HG03558 (cell line): ENCODE measurements around the gene LTBR.
"Not testable (repeated sequence)": the region's sequence is repeated elsewhere in the genome, so short reads cannot be mapped to it uniquely, and the experiment has no call there.

Experiments used
- ATAC-seq: cut with Tn5 transposase; IDR thresholded peaks from one replicate; pipeline ENCODE4 v1.9.1; 2021; ENCODE audit warnings: moderate number of reproducible peaks; ENCODE audit not compliant: unreplicated experiment; ENCODE audit errors: extremely low read depth

Gene LTBR

GRCh38 chr12:6420364-6420763, 36.4 kb downstream of the LTBR start:
- ATAC-seq = no peak

GRCh38 chr12:6423267-6424007, 39.5 kb downstream of the LTBR start:
- ATAC-seq = no peak

- ATAC-seq = no peak
These were observed 40.0 kb downstream of the LTBR start for GRCh38 chr12:6424008-6424347.

GRCh38 chr12:6424866-6425265, 40.9 kb downstream of the LTBR start:
- ATAC-seq = no peak

GRCh38 chr12:6425590-6426531, 41.9 kb downstream of the LTBR start:
- no peak for ATAC-seq

- ATAC-seq = peak; percentile 53
These were observed 43.1 kb downstream of the LTBR start for GRCh38 chr12:6426882-6427671.

GRCh38 chr12:6427796-6428195, 43.8 kb downstream of the LTBR start:
- ATAC-seq = not testable (repeated sequence)

- no peak for ATAC-seq
These were observed 44.4 kb downstream of the LTBR start for GRCh38 chr12:6428326-6428725.

- no peak for ATAC-seq
These were observed 46.4 kb downstream of the LTBR start for GRCh38 chr12:6430124-6430989.

GRCh38 chr12:6432991-6433390, 49.0 kb downstream of the LTBR start:
- ATAC-seq = no peak

GRCh38 chr12:6434205-6435140, 50.5 kb downstream of the LTBR start:
- ATAC-seq = no peak

- no peak for ATAC-seq
These were observed 52.2 kb downstream of the LTBR start for GRCh38 chr12:6435961-6436715.

GRCh38 chr12:6437586-6437985, 53.6 kb downstream of the LTBR start:
- no peak for ATAC-seq

- ATAC-seq = no peak
These were observed 54.4 kb downstream of the LTBR start for GRCh38 chr12:6438345-6438744.

- no peak for ATAC-seq
These were observed 56.4 kb downstream of the LTBR start for GRCh38 chr12:6440391-6440790.
